ENCODE measurements around the gene PLOD1.

PLOD1 gene

DNA sequence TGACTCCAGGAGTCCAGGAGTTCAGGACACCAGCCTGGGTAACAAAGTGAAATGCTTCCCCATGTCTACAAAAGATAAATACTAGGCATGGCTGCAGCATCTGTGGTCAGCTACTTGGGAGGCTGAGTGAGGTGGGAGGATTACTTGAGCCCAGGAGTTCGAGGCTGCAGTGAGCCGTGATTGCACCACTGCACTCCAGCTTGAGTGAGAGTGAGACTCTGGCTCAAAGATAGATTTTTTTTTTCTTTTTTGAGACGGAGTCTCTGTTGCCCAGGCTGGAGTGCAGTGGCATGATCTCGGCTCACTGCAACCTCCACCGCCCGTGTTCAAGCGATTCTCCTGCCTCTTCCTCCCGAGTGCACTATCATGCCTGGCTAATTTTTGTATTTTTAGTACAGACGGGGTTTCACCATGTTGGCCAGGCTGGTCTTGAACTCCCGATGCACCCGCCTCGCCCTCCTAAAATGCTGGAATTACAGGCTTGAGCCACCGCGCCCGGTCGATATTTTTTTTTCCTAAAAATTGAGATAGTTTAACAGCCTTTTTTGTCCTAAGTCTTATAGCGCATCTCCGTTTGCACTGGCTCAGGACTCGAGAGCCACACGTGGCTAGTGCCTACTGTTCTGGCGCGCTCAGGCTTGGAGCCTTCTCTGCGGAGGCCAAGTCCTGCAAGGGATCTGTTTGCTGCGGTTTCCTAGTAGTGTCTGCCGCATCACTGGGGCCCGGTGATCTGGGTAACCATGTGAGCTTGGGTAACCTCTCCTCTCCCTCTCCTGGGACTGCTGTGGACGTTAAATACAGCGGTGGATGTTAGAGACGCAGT, 44.7 kb downstream of the PLOD1 start:
- no peak for DNase-seq (ENCODE audit: low spot score)

DNA sequence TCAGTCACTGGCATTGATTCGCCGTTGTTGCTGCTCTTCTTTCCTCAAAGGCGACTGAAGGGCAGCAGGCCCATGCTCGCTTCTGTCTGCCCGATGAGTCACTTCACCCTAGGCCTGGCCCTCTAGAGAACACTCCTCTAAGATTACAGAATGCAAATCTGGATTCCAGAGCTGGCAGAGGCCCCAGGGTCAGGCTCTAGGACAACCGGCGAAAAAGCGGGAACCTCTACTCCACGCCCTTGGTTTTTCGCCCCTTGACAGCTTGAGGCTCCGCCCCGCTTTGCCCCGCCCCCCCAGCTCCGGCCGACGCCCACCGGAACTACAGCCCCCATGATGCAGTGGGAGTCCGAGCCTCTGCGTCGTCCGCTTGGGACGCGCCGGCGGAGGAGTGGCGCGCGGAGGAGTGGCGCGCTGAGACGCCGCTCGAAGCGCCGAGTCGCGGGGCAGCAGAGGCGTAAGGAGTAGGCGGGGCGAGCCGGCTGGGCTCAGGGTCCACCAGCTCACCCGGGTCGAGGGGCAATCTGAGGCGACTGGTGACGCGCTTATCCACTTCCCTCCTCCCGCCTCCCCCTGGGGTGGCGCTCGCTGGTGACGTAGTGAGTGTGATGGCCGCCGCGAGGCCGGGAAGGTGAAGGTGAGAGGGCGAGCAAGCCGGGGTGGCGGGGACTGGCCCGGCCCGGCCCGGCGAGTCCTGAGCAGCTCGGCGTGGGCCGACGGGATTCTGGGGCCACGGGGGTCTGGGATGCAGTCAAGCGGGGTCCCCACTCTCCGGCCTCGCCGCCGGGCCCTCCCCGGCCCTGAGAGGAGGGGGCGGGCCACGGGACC, 45.5 kb downstream of the PLOD1 start, which contains the start of gene MFN2:
Gene MFN2 (plus strand): TSS at position 594 of the 825 bp plus-strand sequence. CDS start 8,725 bp downstream, outside the sequence.
- DNase-seq (ENCODE audit: low spot score), result peak; percentile 95

GRCh38 chr1:11980676-11980972, 46.1 kb downstream of the PLOD1 start:
- peak; percentile 61 for DNase-seq (ENCODE audit: low spot score)

- DNase-seq (ENCODE audit: low spot score), result peak; percentile 24
Observed at GRCh38 chr1:11981378-11982009, 47.0 kb downstream of the PLOD1 start.

GRCh38 chr1:11982010-11982392, 47.5 kb downstream of the PLOD1 start:
- DNase-seq (ENCODE audit: low spot score), result peak; percentile 58

DNA sequence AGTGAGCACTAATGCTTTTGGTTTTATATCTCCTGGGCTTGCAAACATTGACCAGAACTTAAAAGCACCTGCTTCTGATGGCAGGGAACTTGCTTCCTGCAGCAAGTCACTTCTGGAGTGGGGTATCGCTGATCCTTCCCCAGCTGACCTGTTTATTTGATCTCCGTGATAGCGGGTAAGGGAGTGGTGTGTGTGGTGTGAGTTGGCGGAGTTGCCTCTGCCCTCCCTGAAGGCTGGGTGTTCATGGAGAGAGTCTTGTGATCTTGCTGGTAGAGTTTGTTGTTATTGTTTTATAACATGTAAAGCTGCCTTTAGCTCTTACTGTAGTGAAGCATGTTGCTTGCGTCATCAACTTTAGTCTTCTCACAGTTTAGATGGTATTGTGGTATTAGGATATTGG, 49.6 kb downstream of the PLOD1 start:
- peak; percentile 78 for DNase-seq (ENCODE audit: low spot score)

DNA sequence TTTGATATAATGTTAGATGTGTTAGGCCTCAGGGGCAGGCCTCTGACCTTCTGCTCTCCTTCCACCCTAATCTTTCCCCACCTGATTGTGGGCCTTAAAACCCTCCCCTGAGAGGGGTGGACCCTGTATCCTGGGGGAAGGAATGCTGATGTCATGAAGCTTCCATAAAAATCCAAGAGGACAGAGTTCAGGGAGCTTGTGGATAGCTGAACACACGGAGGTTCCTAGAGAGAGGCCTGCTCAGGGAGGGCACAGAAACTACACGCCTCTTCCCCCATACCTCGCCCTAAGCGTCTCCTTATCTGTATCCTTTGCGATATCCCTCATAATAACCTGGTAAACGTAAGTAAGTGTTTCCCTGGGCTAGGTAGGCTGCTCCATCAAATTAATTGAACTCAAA, 50.1 kb downstream of the PLOD1 start:
- DNase-seq (ENCODE audit: low spot score), result peak; percentile 38

DNA sequence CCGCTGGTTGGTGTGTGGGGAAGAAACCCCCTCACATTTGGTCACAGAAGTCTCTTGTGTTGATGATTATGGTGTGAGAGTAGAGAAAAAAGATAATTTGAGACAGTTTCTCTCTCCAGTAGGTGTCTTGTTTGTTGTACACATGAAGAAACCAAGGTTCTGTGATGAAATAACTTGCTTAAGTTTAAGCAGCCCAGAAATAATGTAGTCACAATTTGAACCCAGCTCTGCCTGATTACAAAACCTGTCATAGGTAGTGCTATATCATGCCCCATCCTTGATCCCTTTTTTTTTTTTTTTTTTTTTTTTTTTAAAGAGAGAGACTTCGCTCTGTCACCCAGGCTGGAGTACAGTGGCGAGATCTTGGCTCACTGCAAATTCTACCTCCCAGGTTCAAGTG, 50.7 kb downstream of the PLOD1 start:
- no peak for DNase-seq (ENCODE audit: low spot score)

- DNase-seq (ENCODE audit: low spot score), result no peak
Observed at GRCh38 chr1:11985851-11986250, 51.3 kb downstream of the PLOD1 start.

GRCh38 chr1:11989669-11990068, 55.2 kb downstream of the PLOD1 start:
- no peak for DNase-seq (ENCODE audit: low spot score)

- peak; percentile 36 for DNase-seq (ENCODE audit: low spot score)
Observed at GRCh38 chr1:11990303-11991032, 56.0 kb downstream of the PLOD1 start.

DNA sequence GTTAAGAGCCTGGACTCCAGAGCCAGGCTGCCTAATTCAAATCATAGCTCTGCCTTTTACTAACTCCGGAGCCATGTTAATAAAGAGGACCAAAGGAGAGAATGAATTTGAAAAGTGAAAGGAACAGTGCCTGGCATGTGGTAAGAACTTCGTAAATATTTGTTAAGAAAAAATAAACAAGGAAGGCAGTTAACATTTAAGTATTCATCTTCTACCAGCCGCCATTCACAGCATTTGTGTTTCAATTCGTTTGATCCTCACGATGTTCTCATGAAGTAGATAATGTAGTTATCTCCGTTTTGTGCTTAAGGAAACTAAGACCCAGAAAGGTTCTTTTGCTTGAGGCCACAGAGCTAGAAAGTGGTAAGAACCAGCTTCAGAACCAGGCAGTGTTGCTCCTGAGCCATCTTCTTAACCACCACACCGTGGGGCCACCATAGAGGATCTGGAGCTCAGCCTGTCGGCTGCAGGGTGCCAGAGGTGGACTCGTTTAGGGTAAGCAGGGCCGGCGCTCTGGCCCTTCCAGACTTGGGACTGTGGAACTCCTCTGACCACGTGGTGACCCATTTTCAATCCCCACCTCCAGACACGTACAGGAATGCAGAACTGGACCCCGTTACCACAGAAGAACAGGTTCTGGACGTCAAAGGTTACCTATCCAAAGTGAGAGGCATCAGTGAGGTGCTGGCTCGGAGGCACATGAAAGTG, 57.6 kb downstream of the PLOD1 start:
- DNase-seq (ENCODE audit: low spot score), result no peak

- DNase-seq (ENCODE audit: low spot score), result peak; percentile 53
Observed at GRCh38 chr1:11997081-11997850, 62.7 kb downstream of the PLOD1 start.

GRCh38 chr1:11998636-11999035, 64.1 kb downstream of the PLOD1 start:
- DNase-seq (ENCODE audit: low spot score), result no peak

- no peak for DNase-seq (ENCODE audit: low spot score)
Observed at GRCh38 chr1:11999236-11999635, 64.7 kb downstream of the PLOD1 start.

GRCh38 chr1:12001249-12001917, 66.9 kb downstream of the PLOD1 start:
- DNase-seq (ENCODE audit: low spot score), result peak; percentile 74

DNA sequence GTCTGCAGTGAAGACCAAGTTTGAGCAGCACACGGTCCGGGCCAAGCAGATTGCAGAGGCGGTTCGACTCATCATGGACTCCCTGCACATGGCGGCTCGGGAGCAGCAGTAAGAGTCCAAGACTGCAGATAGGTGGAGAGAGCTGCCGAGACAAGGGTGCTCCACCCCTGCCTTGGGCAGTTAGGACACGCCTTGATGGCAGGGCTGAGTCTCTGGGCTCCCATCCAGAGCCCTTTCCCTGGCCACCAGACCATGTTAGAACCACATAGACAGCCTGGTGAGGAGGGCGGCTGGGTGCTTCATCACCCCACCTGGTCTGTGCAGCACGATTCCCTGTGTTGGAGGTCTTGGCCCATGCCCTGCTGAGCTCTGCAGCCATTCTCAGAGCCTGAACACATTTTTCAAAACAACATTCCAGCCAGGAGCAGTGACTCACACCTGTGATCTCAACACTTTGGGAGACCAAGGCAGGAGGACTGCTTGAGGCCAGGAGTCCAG, 67.5 kb downstream of the PLOD1 start:
- peak; percentile 79 for DNase-seq (ENCODE audit: low spot score)

DNA sequence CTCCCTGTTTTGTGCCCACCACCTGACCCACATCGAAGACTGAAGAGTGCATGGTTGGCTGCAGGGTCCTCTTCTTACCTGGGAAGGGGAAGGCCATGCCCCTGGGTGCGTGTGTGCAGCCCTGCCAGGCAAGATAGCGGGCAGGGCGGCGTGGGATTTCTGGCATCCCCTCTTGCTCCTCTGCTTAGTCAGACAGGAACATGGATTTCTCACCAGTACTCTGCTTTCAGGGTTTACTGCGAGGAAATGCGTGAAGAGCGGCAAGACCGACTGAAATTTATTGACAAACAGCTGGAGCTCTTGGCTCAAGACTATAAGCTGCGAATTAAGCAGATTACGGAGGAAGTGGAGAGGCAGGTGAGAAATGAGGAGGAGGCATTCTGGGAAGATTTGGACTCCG, 69.2 kb downstream of the PLOD1 start:
- DNase-seq (ENCODE audit: low spot score), result no peak

- peak; percentile 90 for DNase-seq (ENCODE audit: low spot score)
Observed at GRCh38 chr1:12005488-12006166, 71.1 kb downstream of the PLOD1 start.
